Suprapubic skin (tissue), 4 donors: ENCODE results near the gene CCDC78. TPM values are rescaled to one million over a fixed set of nuclear protein-coding genes. Genes with fewer than 3 reads are reported as not detected.

Experiments
- DNase-seq, 2 donors: peaks; one replicate each; pipeline ENCODE4 v3.0.0-alpha.2; 2019; ENCODE audit warnings: low spot score in 2 of 2
- H3K27ac ChIP-seq: fragments of 200-600 bp; sonication (generic); one replicate; pipeline ENCODE4 v1.5.1; 2019
- H3K27me3 ChIP-seq: fragments of 200-600 bp; sonication (generic); one replicate; pipeline ENCODE4 v1.5.1; 2019
- H3K36me3 ChIP-seq: fragments of 200-600 bp; sonication (generic); one replicate; pipeline ENCODE4 v1.5.1; 2019
- H3K4me1 ChIP-seq: fragments of 200-600 bp; sonication (generic); one replicate; pipeline ENCODE4 v1.5.1; 2019
- H3K4me3 ChIP-seq: fragments of 200-600 bp; sonication (generic); one replicate; pipeline ENCODE4 v1.5.1; 2019; ENCODE audit warnings: mild to moderate bottlenecking
- H3K9me3 ChIP-seq: fragments of 200-600 bp; sonication (generic); one replicate; pipeline ENCODE4 v1.5.1; 2019
- CTCF ChIP-seq, 2 donors: fragments of 200-600 bp in 1 of 2; fragments of 450-650 bp in 1 of 2; sonication (generic) in 1 of 2; IDR thresholded peaks; one replicate each; pipeline ENCODE4 v1.5.1; 2016 to 2019; ENCODE audit warnings: antibody characterized with exemption in 2 of 2, mild to moderate bottlenecking in 1 of 2, moderate library complexity in 1 of 2
- EP300 ChIP-seq: sonication (generic); formaldehyde crosslinking; IDR thresholded peaks from one replicate; pipeline ENCODE4 v1.6.1; 2017; ENCODE audit warnings: antibody characterized with exemption
- POLR2A ChIP-seq, 2 donors: fragments of 450-650 bp; IDR thresholded peaks; one replicate each; pipeline ENCODE4 v1.6.1; 2017; ENCODE audit warnings: antibody characterized with exemption in 2 of 2, mild to moderate bottlenecking in 2 of 2, moderate library complexity in 2 of 2
- POLR2AphosphoS5 ChIP-seq, 3 donors: sonication (generic); formaldehyde crosslinking; IDR thresholded peaks; one replicate each; pipeline ENCODE4 v1.6.1; 2017; ENCODE audit warnings: antibody characterized with exemption in 3 of 3
- WGBS: methylation state at CpG from one replicate; pipeline ENCODE4 v1.1.5; 2018; 5-methylcytosine and 5-hydroxymethylcytosine counted together
- total RNA-seq, 4 donors: library from RNA; depleted of rRNA; stranded (reverse); fragments of >200 nt; gene quantifications; one replicate each; pipeline ENCODE4 v1.1.0, GENCODE V29; 2016

CCDC78 gene
- total RNA-seq, 4 donors from 2014 or later: 0.64 to 2.4 (median 0.83) TPM; not detected in 1

- no peak overlapping the region for H3K27ac ChIP-seq
- H3K4me3 ChIP-seq: no peak overlapping the region
- H3K27me3 ChIP-seq: peaks cover 34% of the 10 kb centered on the region
- WGBS: 67% methylated on average over 3 of the region's 23 CpGs
- H3K36me3 ChIP-seq: no peaks in the 10 kb centered on the region
- TF ChIP-seq POLR2A (IDR thresholded peaks at IDR 0.05) (no peak), EP300 (no peak), CTCF (IDR thresholded peaks at IDR 0.05) (no peak), POLR2AphosphoS5 (IDR thresholded peaks at IDR 0.05) (no peak)
- no peaks in the 10 kb centered on the region for H3K9me3 ChIP-seq
- H3K4me1 ChIP-seq: peaks cover 47% of the 10 kb centered on the region
- DNase-seq: no peak
Observed at GRCh38 chr16:725463-726187, 618 bp downstream of the CCDC78 start.

GRCh38 chr16:725041-725376 is 1.2 kb downstream of the CCDC78 start:
- H3K4me1 ChIP-seq: peaks cover 53% of the 10 kb centered on the region

GRCh38 chr16:724188-725040 is 1.8 kb downstream of the CCDC78 start:
- Histone ChIP-seq H3K27ac (no peak overlapping the region), H3K4me1 (peaks cover 57% of the 10 kb centered on the region), H3K9me3 (no peaks in the 10 kb centered on the region), H3K4me3 (no peak overlapping the region), H3K36me3 (no peaks in the 10 kb centered on the region), H3K27me3 (peaks cover 34% of the 10 kb centered on the region)
- DNase-seq: no peak
- 78% methylated on average over 10 of the region's 29 CpGs for WGBS
- no peak for TF ChIP-seq POLR2A (IDR thresholded peaks at IDR 0.05)
- no peak for TF ChIP-seq POLR2AphosphoS5 (IDR thresholded peaks at IDR 0.05)

More at GRCh38 chr16:725041-725376, 1.2 kb downstream of the CCDC78 start:
- H3K4me3 ChIP-seq: no peak overlapping the region
- H3K9me3 ChIP-seq: no peaks in the 10 kb centered on the region
- TF ChIP-seq CTCF (IDR thresholded peaks at IDR 0.05) (no peak), POLR2A (IDR thresholded peaks at IDR 0.05) (no peak), POLR2AphosphoS5 (IDR thresholded peaks at IDR 0.05) (no peak), EP300 (no peak)
- DNase-seq: no peak
- no peak overlapping the region for H3K27ac ChIP-seq
- H3K27me3 ChIP-seq: peaks cover 34% of the 10 kb centered on the region
- H3K36me3 ChIP-seq: no peaks in the 10 kb centered on the region
- no CpG with 5 or more reads among the region's 7 CpGs for WGBS

GRCh38 chr16:723695-724094 is 2.5 kb downstream of the CCDC78 start:
- no peak for DNase-seq
- peaks cover 33% of the 10 kb centered on the region for H3K27me3 ChIP-seq
- no peak overlapping the region for H3K4me3 ChIP-seq
- WGBS: 93% methylated on average over 2 of the region's 9 CpGs
- peaks cover 55% of the 10 kb centered on the region for H3K4me1 ChIP-seq
- no peaks in the 10 kb centered on the region for H3K9me3 ChIP-seq
- TF ChIP-seq EP300 (no peak), POLR2AphosphoS5 (IDR thresholded peaks at IDR 0.05) (no peak), POLR2A (IDR thresholded peaks at IDR 0.05) (no peak), CTCF (IDR thresholded peaks at IDR 0.05) (no peak)
- H3K36me3 ChIP-seq: no peaks in the 10 kb centered on the region
- no peak overlapping the region for H3K27ac ChIP-seq

GRCh38 chr16:722835-723633 is 3.2 kb downstream of the CCDC78 start:
- Histone ChIP-seq H3K4me3 (no peak overlapping the region), H3K27ac (no peak overlapping the region), H3K4me1 (peaks cover 48% of the 10 kb centered on the region), H3K27me3 (peaks cover 29% of the 10 kb centered on the region), H3K36me3 (no peaks in the 10 kb centered on the region), H3K9me3 (no peaks in the 10 kb centered on the region)
- DNase-seq: no peak
- TF ChIP-seq CTCF (IDR thresholded peaks at IDR 0.05) (no peak), POLR2A (IDR thresholded peaks at IDR 0.05) (no peak), EP300 (no peak), POLR2AphosphoS5 (IDR thresholded peaks at IDR 0.05) (no peak)
- 85% methylated on average over 8 of the region's 24 CpGs for WGBS
